GM18526 (cell line): ENCODE data around the gene FREM1.

Experiments used
- POLR2A ChIP-seq: IDR thresholded peaks from 3 replicates; pipeline ENCODE4 v1.6.1; 2011; ENCODE audit not compliant: insufficient read length; ENCODE audit errors: extremely low read depth

FREM1 gene

DNA sequence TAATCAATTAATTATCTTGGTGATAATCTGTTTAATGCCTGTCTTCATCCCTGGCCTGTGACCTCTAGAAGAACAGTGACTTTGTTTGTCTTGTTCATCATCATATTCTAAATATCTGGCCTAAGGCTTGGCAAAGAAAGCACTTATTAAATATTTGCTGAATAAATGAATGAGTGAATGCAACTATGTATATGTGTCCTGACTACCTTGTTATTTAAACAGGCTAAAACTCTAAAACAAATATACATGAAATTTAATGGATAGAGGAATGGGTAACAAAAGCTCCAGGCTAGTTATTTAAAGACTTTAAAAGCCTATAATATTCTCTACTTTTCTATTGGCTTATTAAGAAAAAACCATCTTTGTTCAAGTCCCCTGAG is 96.0 kb downstream of the FREM1 start:
- no peak for TF ChIP-seq POLR2A

GRCh38 chr9:14813336-14814248 is 96.6 kb downstream of the FREM1 start:
- no peak for TF ChIP-seq POLR2A

DNA sequence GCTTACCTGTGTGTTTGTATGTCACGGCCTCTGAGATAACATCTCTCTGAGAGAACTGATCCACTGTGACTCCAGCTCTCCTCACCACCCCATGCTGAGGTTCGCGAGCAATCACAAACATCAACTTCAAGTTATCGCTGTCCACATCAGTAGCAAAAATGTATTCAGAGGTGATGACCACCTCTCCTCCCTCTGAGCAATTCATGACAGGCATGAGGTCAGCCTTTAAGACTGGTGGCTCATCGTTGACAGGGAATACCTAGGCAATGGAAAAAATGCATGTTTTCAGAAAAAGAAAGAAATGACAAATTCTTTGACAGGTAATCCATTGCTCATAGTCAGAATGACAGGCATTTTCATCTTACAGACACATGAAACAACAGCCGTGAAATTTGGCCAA is 97.4 kb downstream of the FREM1 start:
- TF ChIP-seq POLR2A = no peak

DNA sequence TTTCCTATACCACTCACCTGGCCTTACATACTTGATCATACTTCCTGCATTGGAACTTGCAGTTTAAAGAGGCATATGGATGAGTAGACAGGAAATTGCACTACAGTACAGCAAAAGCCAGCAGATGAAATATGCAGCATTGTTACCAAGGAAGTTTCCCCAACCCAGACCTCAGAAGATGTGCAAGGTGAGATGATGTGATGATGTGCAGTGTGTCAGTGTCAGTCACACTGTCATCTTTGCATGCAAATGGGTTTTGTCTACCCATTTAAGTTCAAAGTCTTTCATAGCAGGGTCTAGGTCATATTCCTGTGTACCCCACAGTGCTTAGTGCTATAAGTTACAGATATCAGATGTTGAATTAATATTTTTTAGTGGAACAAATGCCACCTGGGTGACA is 98.4 kb downstream of the FREM1 start:
- TF ChIP-seq POLR2A = no peak

DNA sequence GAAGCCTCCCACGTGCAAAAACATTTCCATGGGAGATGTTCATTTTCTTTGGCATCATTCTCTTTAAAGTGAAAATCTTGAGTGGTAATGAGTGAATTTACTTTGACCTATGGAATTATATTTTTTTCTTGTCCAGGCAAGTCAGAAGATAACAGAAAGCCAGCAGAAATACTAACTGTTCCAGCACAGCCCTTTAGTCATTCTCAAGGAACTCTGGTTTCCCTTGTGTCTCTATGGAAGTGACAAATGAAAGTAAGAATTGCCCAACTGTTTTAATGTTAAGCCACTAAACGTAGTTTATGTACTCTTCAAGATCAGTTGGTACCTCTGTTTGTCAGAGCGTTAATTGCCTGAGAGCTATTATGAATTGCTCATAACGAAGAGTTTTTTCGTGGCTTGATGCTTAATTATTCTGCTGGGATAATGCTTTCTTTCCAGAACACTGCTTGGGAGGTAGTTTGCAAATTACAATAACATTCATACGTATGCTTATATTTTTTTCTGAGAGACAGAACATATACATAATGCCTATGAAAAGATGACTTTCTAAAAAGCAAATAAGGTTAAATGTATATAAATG is 103.2 kb downstream of the FREM1 start:
- no peak for TF ChIP-seq POLR2A

DNA sequence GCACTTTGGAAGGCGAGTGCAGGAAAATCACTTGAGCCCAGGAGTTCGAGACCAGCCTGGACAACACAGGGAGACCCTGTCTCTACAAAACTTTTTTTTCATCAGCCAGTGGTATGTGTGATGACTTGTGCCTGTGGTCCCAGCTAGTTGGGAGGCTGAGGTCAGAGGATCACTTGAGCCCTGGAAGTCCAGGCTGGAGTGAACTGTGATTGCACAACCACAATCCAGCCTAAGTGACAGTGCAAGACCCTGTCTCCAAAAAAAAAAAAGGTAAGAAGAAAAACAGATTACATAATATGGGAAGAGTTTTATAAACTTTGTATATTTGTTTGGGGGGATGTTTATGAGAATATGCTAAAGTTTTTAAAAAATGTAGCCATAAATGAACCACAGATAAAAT is 111.2 kb downstream of the FREM1 start:
- no peak for TF ChIP-seq POLR2A

DNA sequence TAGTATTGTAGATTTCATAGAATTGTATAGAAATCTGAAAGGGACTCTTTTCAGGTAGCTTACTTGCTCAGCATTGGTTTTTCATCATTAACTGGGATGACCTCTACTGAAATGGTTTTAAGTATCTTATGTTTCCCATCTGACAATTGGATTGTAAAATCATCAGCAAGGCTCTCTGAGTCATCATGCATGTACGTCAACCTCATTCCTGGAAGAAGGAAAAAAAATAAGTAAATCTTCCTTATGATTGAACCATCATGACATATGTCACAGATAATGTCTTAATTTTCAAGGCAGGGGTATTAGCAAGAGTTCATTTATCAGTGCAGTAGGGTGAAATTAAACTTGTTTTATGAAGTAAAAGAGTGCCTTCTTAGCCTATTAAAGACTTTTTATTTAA is 112.8 kb downstream of the FREM1 start:
- TF ChIP-seq POLR2A = no peak

GRCh38 chr9:14793389-14793788 is 116.8 kb downstream of the FREM1 start:
- TF ChIP-seq POLR2A = no peak

DNA sequence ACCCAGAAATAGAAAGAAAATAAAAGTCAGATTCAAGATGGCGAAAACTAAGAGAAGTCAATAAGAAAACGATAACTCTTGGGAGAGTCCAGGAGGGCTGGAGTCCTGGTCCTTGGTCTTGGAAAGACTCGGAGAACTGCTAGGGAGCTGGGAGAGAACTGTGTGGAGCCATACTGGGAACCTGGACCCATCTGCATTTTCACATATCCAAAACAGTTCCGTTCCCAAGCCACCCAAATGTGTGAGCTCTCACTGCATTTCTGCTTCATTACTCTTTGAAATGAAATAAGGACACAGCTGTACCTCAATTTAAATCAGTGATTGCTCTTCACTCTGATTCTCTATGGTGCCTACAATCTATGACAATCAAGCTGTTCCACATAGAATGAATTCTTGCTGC is 119.6 kb downstream of the FREM1 start:
- TF ChIP-seq POLR2A = no peak

- TF ChIP-seq POLR2A = no peak
These were observed 121.4 kb downstream of the FREM1 start for GRCh38 chr9:14788846-14789245.

DNA sequence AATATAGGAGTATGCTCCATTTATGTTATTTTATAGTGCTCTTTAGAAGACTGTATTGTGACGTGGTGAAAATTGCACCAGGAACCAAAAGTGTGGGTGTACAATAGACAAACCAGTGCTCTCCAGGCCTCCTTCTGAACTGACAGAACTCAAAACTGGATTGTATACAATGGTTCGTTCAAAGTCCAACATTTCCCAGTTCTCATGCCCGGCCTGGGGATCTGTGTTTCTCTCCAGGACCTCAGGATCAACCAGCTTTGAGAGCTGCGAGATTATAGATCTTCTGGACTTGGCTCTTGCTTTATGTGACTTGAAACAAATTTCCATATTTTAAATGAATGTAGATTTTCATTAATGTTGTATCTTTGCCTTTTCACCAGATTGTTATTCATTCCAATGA is 126.9 kb downstream of the FREM1 start:
- no peak for TF ChIP-seq POLR2A

DNA sequence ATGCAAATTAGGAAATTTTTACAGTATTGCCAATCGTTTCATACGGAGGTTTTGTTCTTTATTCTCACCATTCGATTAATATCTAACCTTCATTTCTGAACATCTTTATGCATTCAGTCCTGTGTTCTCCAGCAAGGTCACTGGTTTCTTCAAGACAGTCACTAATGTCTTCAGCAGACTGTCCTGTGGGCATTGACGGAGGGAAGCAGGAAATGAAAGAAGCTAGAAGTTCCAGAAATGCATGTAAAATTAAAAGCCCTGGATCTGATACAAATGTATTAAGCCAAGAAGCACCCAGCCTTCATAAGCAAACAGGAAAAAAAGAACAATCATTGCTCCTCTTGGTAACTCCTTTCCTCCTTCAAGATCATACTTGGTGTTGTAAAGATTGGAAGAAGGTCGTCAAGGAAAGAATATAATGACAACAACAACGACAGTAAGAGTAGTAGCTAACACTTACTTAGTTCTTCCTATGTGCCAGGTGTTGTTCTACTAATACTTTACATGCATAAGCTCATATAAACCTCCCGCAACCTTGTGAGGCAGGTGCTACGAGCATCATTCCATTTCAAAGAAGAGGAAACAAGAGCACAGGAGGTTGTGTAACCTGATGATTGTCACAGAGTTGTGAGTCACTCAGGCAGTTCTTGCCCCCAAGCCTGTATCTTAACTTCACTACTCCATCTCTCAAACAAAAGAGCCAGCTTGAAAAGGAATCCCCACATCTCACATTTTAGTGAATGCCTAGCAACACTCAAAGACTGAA is 127.8 kb downstream of the FREM1 start:
- TF ChIP-seq POLR2A = no peak

DNA sequence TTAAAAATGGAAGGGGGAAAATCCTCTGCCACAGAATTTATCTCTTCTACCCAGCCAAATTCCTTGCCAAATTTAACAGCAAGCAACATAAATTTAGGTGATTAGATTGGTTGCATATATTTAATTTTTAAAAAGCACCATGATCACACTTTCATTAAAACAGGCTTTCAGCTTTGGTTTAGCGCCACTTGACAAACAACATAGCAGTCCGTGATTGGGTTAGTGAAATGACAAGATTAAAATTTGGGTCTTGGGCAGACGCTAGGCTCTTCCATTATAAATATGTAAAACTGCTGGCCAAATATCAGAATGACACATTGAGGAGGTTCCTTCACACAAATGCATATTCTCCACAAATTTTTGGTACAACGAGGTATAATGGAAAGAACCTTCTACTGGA is 129.5 kb downstream of the FREM1 start:
- no peak for TF ChIP-seq POLR2A

DNA sequence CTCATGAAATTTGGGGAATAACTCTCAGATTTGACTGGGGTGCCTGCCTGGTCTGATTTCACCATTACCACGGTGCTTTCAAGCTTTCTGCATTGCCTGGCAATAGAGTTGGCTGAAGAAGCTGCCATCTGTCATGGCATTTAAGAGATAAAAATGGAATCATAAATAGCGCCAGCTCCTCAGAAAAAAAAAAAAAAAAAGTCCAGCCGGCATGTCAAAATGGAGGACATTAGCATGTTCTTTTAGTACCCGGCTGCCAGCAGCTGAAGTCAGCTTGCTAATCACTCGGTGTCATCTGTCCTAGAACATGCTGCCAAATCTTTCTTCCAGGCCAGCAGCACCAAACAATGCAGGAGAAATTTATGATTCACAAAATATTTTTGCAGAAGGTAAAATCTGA is 130.0 kb downstream of the FREM1 start:
- no peak for TF ChIP-seq POLR2A

DNA sequence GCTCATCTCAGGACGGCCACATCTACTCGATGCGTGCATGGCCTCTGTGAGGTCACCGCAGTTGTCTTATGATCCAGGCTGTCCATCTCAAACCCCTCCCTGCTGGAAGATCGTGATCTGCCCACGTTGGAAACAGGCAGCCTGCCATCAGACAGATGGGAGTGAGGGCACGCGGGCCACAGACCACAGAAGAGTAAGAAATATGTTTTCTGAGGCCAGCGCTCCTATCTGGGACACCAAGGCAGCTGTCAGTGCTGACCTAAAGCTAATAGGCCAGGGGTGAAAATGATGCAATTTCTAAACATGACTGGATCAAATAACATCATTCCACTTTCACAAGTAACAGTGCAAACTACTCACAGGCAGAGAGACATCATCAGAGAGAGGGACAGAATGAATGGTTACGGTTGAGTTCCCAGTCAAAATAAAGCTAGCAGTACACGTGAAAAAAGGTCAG is 130.6 kb downstream of the FREM1 start:
- no peak for TF ChIP-seq POLR2A

- TF ChIP-seq POLR2A = no peak
These were observed 131.7 kb downstream of the FREM1 start for GRCh38 chr9:14778565-14778964.
